ENCODE measurements around the gene GALNT14. TPM values are rescaled to one million over a fixed set of nuclear protein-coding genes. Genes with fewer than 3 reads are reported as not detected.

The GALNT14 gene
- total and polyA plus RNA-seq, 10 of the 15 experiments (the other 5 are each of a cell fraction or from before 2014, with no cell fraction given): 3.7 to 17.8 (median 6.0) TPM

DNA sequence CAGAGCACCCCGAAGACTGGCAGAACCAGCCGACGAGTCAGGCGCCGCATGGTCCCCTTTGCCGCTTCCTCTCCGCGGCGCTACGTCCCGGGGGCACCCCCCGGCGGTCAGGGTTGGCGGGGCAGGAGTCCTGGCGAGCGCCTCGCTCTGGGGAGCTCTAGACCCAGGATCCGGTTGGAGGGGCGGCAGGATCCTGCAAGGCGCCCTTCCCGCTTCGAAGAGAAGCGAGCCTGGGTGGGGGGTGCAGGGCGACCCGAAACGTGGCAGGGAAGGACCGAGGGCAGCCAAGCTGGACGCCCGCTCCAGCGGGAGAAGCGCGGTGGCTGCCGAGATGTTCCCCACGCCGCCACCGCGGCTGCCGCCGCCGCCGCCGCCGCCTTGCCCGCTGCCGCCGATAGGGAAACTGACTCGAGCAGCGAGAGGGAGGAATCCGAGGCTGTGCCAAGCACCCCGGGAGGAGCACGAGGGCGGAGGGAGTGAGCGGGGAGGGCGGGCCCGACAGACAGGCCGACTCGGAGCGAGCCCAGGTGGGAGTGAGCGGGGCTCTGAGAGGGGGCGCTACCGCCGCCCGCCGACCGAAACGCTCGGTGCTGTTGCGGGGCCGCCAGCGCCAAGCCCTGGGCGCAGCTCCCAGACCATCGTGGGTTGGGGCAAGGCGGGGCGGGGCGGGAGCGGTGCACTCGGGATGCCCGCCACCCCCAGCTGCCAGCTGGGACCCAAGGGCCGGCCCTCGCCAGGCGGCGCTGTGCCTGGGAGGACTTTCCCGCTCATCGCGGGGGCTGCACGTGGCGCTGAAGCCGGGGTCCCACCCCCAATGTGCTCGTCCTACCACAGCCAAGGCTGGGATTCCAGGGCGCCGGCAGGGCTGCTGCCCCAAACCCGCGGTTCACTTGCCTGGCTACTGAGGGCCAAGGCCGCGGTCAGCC is at the start of gene GALNT14 (continued):
- TF ChIP-seq, protein P1, sequence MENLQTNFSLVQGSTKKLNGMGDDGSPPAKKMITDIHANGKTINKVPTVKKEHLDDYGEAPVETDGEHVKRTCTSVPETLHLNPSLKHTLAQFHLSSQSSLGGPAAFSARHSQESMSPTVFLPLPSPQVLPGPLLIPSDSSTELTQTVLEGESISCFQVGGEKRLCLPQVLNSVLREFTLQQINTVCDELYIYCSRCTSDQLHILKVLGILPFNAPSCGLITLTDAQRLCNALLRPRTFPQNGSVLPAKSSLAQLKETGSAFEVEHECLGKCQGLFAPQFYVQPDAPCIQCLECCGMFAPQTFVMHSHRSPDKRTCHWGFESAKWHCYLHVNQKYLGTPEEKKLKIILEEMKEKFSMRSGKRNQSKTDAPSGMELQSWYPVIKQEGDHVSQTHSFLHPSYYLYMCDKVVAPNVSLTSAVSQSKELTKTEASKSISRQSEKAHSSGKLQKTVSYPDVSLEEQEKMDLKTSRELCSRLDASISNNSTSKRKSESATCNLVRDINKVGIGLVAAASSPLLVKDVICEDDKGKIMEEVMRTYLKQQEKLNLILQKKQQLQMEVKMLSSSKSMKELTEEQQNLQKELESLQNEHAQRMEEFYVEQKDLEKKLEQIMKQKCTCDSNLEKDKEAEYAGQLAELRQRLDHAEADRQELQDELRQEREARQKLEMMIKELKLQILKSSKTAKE (IDR thresholded peaks at IDR 0.05; ENCODE audit: low read depth, poor library complexity, severe bottlenecking): no peak
- TF ChIP-seq NR2F1 (conservative IDR thresholded peaks at IDR 0.05): no peak
- TF ChIP-seq DPF2 (IDR thresholded peaks at IDR 0.05): 0 out of 2 replicates have a peak, but pooled peaks have one; percentile 16
- TF ChIP-seq, protein P2, sequence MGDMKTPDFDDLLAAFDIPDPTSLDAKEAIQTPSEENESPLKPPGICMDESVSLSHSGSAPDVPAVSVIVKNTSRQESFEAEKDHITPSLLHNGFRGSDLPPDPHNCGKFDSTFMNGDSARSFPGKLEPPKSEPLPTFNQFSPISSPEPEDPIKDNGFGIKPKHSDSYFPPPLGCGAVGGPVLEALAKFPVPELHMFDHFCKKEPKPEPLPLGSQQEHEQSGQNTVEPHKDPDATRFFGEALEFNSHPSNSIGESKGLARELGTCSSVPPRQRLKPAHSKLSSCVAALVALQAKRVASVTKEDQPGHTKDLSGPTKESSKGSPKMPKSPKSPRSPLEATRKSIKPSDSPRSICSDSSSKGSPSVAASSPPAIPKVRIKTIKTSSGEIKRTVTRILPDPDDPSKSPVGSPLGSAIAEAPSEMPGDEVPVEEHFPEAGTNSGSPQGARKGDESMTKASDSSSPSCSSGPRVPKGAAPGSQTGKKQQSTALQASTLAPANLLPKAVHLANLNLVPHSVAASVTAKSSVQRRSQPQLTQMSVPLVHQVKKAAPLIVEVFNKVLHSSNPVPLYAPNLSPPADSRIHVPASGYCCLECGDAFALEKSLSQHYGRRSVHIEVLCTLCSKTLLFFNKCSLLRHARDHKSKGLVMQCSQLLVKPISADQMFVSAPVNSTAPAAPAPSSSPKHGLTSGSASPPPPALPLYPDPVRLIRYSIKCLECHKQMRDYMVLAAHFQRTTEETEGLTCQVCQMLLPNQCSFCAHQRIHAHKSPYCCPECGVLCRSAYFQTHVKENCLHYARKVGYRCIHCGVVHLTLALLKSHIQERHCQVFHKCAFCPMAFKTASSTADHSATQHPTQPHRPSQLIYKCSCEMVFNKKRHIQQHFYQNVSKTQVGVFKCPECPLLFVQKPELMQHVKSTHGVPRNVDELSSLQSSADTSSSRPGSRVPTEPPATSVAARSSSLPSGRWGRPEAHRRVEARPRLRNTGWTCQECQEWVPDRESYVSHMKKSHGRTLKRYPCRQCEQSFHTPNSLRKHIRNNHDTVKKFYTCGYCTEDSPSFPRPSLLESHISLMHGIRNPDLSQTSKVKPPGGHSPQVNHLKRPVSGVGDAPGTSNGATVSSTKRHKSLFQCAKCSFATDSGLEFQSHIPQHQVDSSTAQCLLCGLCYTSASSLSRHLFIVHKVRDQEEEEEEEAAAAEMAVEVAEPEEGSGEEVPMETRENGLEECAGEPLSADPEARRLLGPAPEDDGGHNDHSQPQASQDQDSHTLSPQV (IDR thresholded peaks at IDR 0.05): no peak
- TF ChIP-seq ATF7 (IDR thresholded peaks at IDR 0.05; ENCODE audit: low read depth): no peak
- TF ChIP-seq SMARCA5 (IDR thresholded peaks at IDR 0.05): peak; percentile 43; the same call in 1 of the 2 replicates
- no peak for TF ChIP-seq ZNF384 (IDR thresholded peaks at IDR 0.05; ENCODE audit: borderline replicate concordance, low read depth, low read length)
- TF ChIP-seq ZZZ3 (IDR thresholded peaks at IDR 0.05; ENCODE audit: control insufficient read depth, insufficient read length, low read depth): no peak
- TF ChIP-seq IKZF1 (conservative IDR thresholded peaks at IDR 0.05): peak; percentile 49
- TF ChIP-seq BHLHE40 (IDR thresholded peaks at IDR 0.05; ENCODE audit: borderline replicate concordance in 1 of 2, low read depth in 2 of 2, low read length in 1 of 2): peak; percentile 72 to 92
- TF ChIP-seq, protein P3, sequence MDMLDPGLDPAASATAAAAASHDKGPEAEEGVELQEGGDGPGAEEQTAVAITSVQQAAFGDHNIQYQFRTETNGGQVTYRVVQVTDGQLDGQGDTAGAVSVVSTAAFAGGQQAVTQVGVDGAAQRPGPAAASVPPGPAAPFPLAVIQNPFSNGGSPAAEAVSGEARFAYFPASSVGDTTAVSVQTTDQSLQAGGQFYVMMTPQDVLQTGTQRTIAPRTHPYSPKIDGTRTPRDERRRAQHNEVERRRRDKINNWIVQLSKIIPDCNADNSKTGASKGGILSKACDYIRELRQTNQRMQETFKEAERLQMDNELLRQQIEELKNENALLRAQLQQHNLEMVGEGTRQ (IDR thresholded peaks at IDR 0.05; ENCODE audit: borderline replicate concordance, low read depth, low read length): no peak
- peak; percentile 47; the same call in 1 of the 2 replicates for TF ChIP-seq GATAD2B (conservative IDR thresholded peaks at IDR 0.05; ENCODE audit: low read depth)
- TF ChIP-seq ZNF217 (IDR thresholded peaks at IDR 0.05): no peak
- TF ChIP-seq TCF12 (IDR thresholded peaks at IDR 0.05; ENCODE audit: low read depth, low read length): 0 out of 2 replicates have a peak, but pooled peaks have one; percentile 29
- TF ChIP-seq KLF5 (IDR thresholded peaks at IDR 0.05; ENCODE audit: partially characterized antibody): no peak
- TF ChIP-seq HSF1 (IDR thresholded peaks at IDR 0.05; ENCODE audit: low read depth, low read length): no peak
- TF ChIP-seq ESRRA (IDR thresholded peaks at IDR 0.05; ENCODE audit: low read length): no peak
- no peak for TF ChIP-seq NRF1 (conservative IDR thresholded peaks at IDR 0.05; ENCODE audit: low read depth, low read length)
- TF ChIP-seq, protein P4, sequence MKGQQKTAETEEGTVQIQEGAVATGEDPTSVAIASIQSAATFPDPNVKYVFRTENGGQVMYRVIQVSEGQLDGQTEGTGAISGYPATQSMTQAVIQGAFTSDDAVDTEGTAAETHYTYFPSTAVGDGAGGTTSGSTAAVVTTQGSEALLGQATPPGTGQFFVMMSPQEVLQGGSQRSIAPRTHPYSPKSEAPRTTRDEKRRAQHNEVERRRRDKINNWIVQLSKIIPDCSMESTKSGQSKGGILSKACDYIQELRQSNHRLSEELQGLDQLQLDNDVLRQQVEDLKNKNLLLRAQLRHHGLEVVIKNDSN (IDR thresholded peaks at IDR 0.05; ENCODE audit: borderline replicate concordance, extremely low read length, insufficient read depth, low read depth, low read length): no peak
- no peak for TF ChIP-seq SP1 (IDR thresholded peaks at IDR 0.05; ENCODE audit: low read depth, low read length)
